Esophagus squamous epithelium (tissue), 5 donors: ENCODE data around the gene LPP. TPM values are rescaled to one million over a fixed set of nuclear protein-coding genes. Genes with fewer than 3 reads are reported as not detected.

Source experiments
- DNase-seq: peaks from one replicate; lab custom pipeline; 2025; lab: John Stamatoyannopoulos, UW
- H3K27ac ChIP-seq, 4 donors: fragments of 200-600 bp; sonication (generic); one replicate each; pipeline ENCODE4 v1.5.1; 2016 to 2019; ENCODE audit warnings: mild to moderate bottlenecking in 1 of 4
- H3K27me3 ChIP-seq, 4 donors: fragments of 200-600 bp; sonication (generic); 1 replicate in 3 of 4; 2 replicates in 1 of 4; pipeline versions ENCODE4 v1.5.1 to v1.6.0; 2017 to 2021; ENCODE audit warnings: antibody characterized with exemption in 1 of 4
- H3K36me3 ChIP-seq, 3 donors: fragments of 200-600 bp; sonication (generic); one replicate each; pipeline ENCODE4 v1.5.1; 2016 to 2019
- H3K4me1 ChIP-seq, 3 donors: fragments of 200-600 bp; sonication (generic); one replicate each; pipeline ENCODE4 v1.5.1; 2017 to 2019
- H3K4me3 ChIP-seq, 4 donors: fragments of 200-600 bp; sonication (generic); 1 replicate in 3 of 4; 2 replicates in 1 of 4; pipeline ENCODE4 v1.5.1; 2016 to 2019; ENCODE audit warnings: mild to moderate bottlenecking in 2 of 4, moderate library complexity in 1 of 4
- H3K9me3 ChIP-seq, 3 donors: fragments of 200-600 bp; sonication (generic); one replicate each; pipeline ENCODE4 v1.5.1; 2016 to 2019
- POLR2A ChIP-seq, 4 donors: fragments of 450-650 bp; IDR thresholded peaks; one replicate each; pipeline ENCODE4 v1.6.1; 2017; ENCODE audit warnings: antibody characterized with exemption in 4 of 4, mild to moderate bottlenecking in 4 of 4, moderate library complexity in 3 of 4
- WGBS, 2 donors: methylation state at CpG; one replicate each; pipeline ENCODE4 v1.1.5; 2018; 5-methylcytosine and 5-hydroxymethylcytosine counted together
- intact Hi-C: fragments of 100-400 bp; cut with DNase I; formaldehyde crosslinking; loops from one replicate; pipeline ENCODE4 v1.15.0; 2022
- total RNA-seq, 4 donors: library from RNA; depleted of rRNA; stranded (reverse); fragments of >200 nt; gene quantifications; one replicate each; pipeline ENCODE4 v1.1.0, GENCODE V29; 2016
- TF ChIP-seq, protein P1 (sequence below), 6 experiments: fragments of 450-650 bp in 4 of 6; fragments of 200-600 bp in 2 of 6; sonication (generic) in 2 of 6; IDR thresholded peaks; one replicate each; pipeline ENCODE4 v1.5.1; 2016 to 2019; ENCODE audit warnings: antibody characterized with exemption in 6 of 6, mild to moderate bottlenecking in 4 of 6, moderate library complexity in 4 of 6
- donor health status: DM: yes; HTN: yes; CAD: no.

The LPP gene
- total RNA-seq, 4 donors from 2014 or later, result 41.4 to 369 (median 97.3) TPM

- 80 to 100% methylated on average over 3 of the region's 3 CpGs for WGBS, 2 donors
- H3K9me3 ChIP-seq, result no peaks in the 10 kb centered on the region
- no peak overlapping the region for H3K27ac ChIP-seq
- no peaks in the 10 kb centered on the region for H3K27me3 ChIP-seq
- H3K4me3 ChIP-seq, result no peak overlapping the region
- no peaks in the 10 kb centered on the region for H3K36me3 ChIP-seq
- intact Hi-C loops, result no loop called here
- DNase-seq, result no peak
- no peaks in the 10 kb centered on the region for H3K4me1 ChIP-seq
- no peak for TF ChIP-seq POLR2A (IDR thresholded peaks at IDR 0.05)
- TF ChIP-seq, protein P1, sequence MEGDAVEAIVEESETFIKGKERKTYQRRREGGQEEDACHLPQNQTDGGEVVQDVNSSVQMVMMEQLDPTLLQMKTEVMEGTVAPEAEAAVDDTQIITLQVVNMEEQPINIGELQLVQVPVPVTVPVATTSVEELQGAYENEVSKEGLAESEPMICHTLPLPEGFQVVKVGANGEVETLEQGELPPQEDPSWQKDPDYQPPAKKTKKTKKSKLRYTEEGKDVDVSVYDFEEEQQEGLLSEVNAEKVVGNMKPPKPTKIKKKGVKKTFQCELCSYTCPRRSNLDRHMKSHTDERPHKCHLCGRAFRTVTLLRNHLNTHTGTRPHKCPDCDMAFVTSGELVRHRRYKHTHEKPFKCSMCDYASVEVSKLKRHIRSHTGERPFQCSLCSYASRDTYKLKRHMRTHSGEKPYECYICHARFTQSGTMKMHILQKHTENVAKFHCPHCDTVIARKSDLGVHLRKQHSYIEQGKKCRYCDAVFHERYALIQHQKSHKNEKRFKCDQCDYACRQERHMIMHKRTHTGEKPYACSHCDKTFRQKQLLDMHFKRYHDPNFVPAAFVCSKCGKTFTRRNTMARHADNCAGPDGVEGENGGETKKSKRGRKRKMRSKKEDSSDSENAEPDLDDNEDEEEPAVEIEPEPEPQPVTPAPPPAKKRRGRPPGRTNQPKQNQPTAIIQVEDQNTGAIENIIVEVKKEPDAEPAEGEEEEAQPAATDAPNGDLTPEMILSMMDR (IDR thresholded peaks at IDR 0.05), result no peak
Observed at GRCh38 chr3:188496390-188496789, 342.4 kb downstream of the LPP start.

- Histone ChIP-seq H3K36me3 (no peaks in the 10 kb centered on the region), H3K4me1 (no peaks in the 10 kb centered on the region), H3K4me3 (no peak overlapping the region), H3K9me3 (no peaks in the 10 kb centered on the region), H3K27ac (no peak overlapping the region), H3K27me3 (no peaks in the 10 kb centered on the region)
- no peak for DNase-seq
- TF ChIP-seq POLR2A (IDR thresholded peaks at IDR 0.05), result no peak
- TF ChIP-seq, protein P1 (IDR thresholded peaks at IDR 0.05), result no peak
- intact Hi-C loops, result no loop called here
- 68 to 74% methylated on average over 4 of the region's 4 CpGs for WGBS, 2 donors
Observed at GRCh38 chr3:188497021-188497420, 343.1 kb downstream of the LPP start.

DNA sequence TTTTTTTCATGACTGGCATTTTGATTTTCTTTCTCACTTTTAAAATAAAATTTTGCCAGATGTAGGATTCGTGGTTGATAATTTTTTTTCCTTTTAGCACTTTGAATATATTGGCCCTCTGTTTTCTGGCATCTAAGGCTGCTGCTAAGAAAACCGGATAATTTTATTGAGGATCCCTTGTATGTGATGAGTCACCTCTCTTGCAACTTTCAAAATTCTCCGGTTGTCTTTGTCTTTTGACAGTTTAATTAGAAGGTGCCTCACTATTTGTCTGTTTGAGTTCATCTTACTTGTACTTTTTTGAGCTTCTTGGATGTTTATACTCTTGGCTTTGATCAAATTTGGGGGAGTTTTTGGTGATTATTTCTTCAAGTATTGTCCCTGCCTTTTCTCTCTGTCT, 349.7 kb downstream of the LPP start:
- peaks cover 0 to 15% (median 3%) of the 10 kb centered on the region in 3 donors for H3K4me1 ChIP-seq
- DNase-seq, result no peak
- no peak overlapping the region for H3K4me3 ChIP-seq
- H3K36me3 ChIP-seq, result no peaks in the 10 kb centered on the region
- intact Hi-C loops, result no loop called here
- 38 to 45% methylated on average over 3 of the region's 3 CpGs for WGBS, 2 donors
- H3K27ac ChIP-seq, result no peak overlapping the region
- no peaks in the 10 kb centered on the region for H3K27me3 ChIP-seq
- no peak for TF ChIP-seq POLR2A (IDR thresholded peaks at IDR 0.05)
- TF ChIP-seq, protein P1 (IDR thresholded peaks at IDR 0.05), result no peak
- peaks cover 0 to 16% (median 8%) of the 10 kb centered on the region in 3 donors for H3K9me3 ChIP-seq

GRCh38 chr3:188505151-188505550, 351.2 kb downstream of the LPP start:
- no peak overlapping the region for H3K27ac ChIP-seq
- H3K36me3 ChIP-seq, result no peaks in the 10 kb centered on the region
- no peak for DNase-seq
- 52 to 64% methylated on average over 3 of the region's 3 CpGs for WGBS, 2 donors
- H3K27me3 ChIP-seq, result no peaks in the 10 kb centered on the region
- peaks cover 0 to 15% (median 3%) of the 10 kb centered on the region in 3 donors for H3K4me1 ChIP-seq
- intact Hi-C loops, result no loop called here
- TF ChIP-seq, protein P1 (IDR thresholded peaks at IDR 0.05), result no peak
- no peak for TF ChIP-seq POLR2A (IDR thresholded peaks at IDR 0.05)
- peaks cover 0 to 16% (median 8%) of the 10 kb centered on the region in 3 donors for H3K9me3 ChIP-seq
- no peak overlapping the region for H3K4me3 ChIP-seq

GRCh38 chr3:188505911-188506310, 352.0 kb downstream of the LPP start:
- intact Hi-C loops, result no loop called here

More at GRCh38 chr3:188505911-188506310, 352.0 kb downstream of the LPP start:
- H3K4me1 ChIP-seq, result peaks cover 0 to 15% (median 3%) of the 10 kb centered on the region in 3 donors
- H3K27me3 ChIP-seq, result no peaks in the 10 kb centered on the region
- TF ChIP-seq, protein P1 (IDR thresholded peaks at IDR 0.05), result no peak
- TF ChIP-seq POLR2A (IDR thresholded peaks at IDR 0.05), result no peak
- H3K4me3 ChIP-seq, result no peak overlapping the region
- no peak for DNase-seq
- H3K27ac ChIP-seq, result no peak overlapping the region
- peaks cover 0 to 16% (median 8%) of the 10 kb centered on the region in 3 donors for H3K9me3 ChIP-seq
- 83 to 92% methylated on average over 2 of the region's 2 CpGs for WGBS, 2 donors
- no peaks in the 10 kb centered on the region for H3K36me3 ChIP-seq
